Astrocyte of the cerebellum (primary cell): ENCODE data around the gene DPPA2.
A peak's percentile ranks its signal among the peaks of the same experiment; 100 is the strongest.

Experiments
- DNase-seq: peaks from one replicate; pipeline ENCODE4 v3.0.0-alpha.2; 2011; ENCODE audit warnings: low read depth
- H3K4me3 ChIP-seq: 2 replicates; pipeline ENCODE4 v1.5.1; 2011; ENCODE audit warnings: mild to moderate bottlenecking, low read depth, low read length, moderate library complexity
- CTCF ChIP-seq: IDR thresholded peaks from 2 replicates; pipeline ENCODE4 v1.5.1; 2012; ENCODE audit warnings: low read length, low read depth, moderate library complexity, mild to moderate bottlenecking; ENCODE audit errors: missing control alignments
- in situ Hi-C: cut with HindIII; loops from 2 replicates; pipeline ENCODE4 v1.10.0; 2017; ENCODE audit warnings: low sequenced_read_pairs

Gene DPPA2

GRCh38 chr3:109355625-109356441 lies 39.5 kb upstream of the DPPA2 start:
- in situ Hi-C loops, result no loop called here
- TF ChIP-seq CTCF, result no peak
- no peak for DNase-seq
- H3K4me3 ChIP-seq, result no peak overlapping the region

- in situ Hi-C loops, result no loop called here
Measured at GRCh38 chr3:109353057-109353456, 36.7 kb upstream of the DPPA2 start.

GRCh38 chr3:109351231-109351630 lies 34.9 kb upstream of the DPPA2 start:
- no peak for DNase-seq
- in situ Hi-C loops, result no loop called here
- TF ChIP-seq CTCF, result no peak
- H3K4me3 ChIP-seq, result no peak overlapping the region

More at GRCh38 chr3:109353057-109353456, 36.7 kb upstream of the DPPA2 start:
- TF ChIP-seq CTCF, result no peak
- no peak overlapping the region for H3K4me3 ChIP-seq
- no peak for DNase-seq

GRCh38 chr3:109346770-109347295 lies 30.5 kb upstream of the DPPA2 start:
- in situ Hi-C loops, result no loop called here
- peak; percentile 47 for DNase-seq
- H3K4me3 ChIP-seq, result no peak overlapping the region
- no peak for TF ChIP-seq CTCF

- no peak overlapping the region for H3K4me3 ChIP-seq
- no peak for TF ChIP-seq CTCF
- DNase-seq, result no peak
- in situ Hi-C loops, result no loop called here
Measured at GRCh38 chr3:109346099-109346498, 29.8 kb upstream of the DPPA2 start.

- H3K4me3 ChIP-seq, result no peak overlapping the region
- in situ Hi-C loops, result no loop called here
- TF ChIP-seq CTCF, result no peak
- DNase-seq, result no peak
Measured at GRCh38 chr3:109339714-109340648, 23.7 kb upstream of the DPPA2 start.
